HG02885 (cell line): ENCODE data around the gene AKIRIN2.

Experiments used
- ATAC-seq: cut with Tn5 transposase; IDR thresholded peaks from one replicate; pipeline ENCODE4 v1.9.1; 2021; ENCODE audit warnings: mild to moderate bottlenecking; ENCODE audit not compliant: unreplicated experiment, poor library complexity

The AKIRIN2 gene

DNA sequence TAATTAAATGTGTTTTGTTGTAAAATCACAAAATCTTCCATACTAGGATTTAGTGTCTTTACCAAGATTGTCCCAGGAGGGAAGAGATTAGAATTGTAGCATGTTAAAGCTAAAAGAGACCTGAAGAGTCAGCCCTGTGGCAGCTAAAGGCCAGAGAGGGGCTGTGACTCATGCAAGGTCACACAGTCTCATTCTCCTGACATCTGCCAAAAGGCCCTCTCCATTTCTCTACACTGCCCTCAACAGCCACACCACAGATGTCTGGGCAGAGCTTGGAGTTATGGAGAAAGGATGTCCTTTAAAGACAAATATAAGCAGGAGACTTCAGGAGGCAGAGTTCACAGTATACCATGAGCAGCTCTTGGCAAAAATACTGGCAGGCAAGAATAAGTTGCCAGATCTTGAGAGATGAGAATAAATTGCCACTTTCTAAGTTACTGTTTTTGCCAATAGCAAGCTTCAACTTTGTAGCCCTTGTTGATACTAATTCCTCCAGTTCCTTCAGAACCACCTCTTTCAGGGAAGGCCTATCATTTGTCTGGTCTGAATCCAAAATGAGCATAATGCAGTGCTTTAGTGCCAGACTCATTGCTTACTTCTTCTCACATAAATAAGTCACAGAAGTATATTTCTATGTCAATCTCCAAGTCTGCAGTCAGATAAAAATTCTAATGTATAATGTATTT, 41.7 kb downstream of the AKIRIN2 start:
- ATAC-seq = no peak

DNA sequence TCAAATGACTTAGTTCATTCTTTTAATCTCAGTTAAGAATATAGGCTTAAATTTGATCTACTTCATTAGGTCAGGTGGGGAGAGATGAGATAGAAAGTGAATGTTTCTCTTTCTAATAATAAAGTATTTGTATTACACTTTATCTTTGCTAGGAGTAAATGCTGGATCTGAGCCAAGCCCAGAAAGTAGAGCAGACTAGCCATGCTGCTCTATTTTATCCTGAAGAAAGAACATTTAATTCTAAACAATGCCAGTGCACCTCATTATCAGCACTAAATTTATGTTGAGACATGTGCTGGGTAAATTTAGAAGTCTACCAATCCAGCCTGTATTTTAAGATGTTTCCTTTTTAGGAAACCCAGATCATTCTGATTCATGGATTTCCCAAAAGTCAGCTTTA, 43.5 kb downstream of the AKIRIN2 start:
- no peak for ATAC-seq

DNA sequence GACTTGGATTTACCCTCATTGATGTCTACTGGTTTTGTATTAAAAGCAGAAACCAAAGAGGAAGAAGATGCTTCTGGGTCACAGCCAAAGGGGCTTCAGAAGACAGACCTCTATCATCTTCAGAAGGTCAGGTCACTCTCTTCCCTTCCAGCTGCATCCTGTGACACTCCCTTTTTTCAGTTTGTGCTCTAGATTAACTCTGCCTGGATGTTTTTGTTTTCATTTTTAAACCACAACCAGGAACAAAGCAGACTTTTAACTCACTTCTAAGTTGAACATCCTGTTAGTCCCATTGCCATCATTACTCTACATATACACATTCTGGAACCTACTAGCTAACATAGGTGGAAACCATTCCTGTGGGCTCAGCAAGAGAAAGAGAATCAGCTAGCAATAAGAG, 45.2 kb downstream of the AKIRIN2 start:
- ATAC-seq = peak; percentile 61

DNA sequence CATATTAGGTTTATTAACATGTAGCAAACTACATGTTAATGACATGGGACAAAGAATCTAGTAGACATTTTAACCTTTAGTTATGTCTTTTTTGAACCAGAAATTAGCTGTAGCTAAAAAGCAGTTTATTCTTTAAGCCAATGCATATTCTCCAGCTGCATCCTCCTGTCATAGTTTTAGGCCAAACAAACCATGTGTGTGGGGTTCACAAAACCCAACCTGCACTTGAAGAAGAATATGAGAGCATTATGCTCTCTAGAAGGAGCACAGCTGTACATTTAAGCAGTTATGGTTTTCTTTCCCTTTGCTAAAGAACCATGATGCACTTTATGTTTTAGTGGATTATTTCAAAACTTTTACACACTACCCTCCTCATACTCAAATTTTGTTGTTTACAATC, 46.2 kb downstream of the AKIRIN2 start:
- no peak for ATAC-seq

DNA sequence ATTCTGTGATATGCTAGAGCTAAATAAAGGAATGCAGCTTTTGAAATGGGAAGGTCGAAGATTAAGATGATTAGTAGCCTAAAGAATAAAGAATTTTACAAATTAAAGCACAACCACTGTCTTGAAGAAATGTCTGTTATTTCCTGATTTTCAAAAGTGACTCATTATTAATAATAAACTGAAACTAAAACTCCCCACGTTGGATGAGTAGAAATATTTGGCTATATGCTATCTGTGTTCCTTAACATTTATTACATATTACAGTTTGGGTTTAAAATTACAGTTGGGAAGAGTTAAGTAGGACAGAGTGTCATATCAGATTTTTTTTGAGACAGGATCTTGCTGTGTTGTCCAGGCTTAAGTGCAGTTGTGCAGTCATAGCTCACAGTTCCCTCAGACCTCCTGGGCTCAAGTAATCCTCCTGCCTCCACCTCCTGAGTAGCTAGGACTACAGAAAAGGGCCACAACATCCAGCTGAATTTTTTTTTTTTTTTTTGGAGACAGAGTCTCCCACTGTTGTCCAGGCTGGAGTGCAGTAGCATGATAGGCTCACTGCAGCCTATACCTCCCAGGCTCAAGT, 47.1 kb downstream of the AKIRIN2 start:
- ATAC-seq = no peak

DNA sequence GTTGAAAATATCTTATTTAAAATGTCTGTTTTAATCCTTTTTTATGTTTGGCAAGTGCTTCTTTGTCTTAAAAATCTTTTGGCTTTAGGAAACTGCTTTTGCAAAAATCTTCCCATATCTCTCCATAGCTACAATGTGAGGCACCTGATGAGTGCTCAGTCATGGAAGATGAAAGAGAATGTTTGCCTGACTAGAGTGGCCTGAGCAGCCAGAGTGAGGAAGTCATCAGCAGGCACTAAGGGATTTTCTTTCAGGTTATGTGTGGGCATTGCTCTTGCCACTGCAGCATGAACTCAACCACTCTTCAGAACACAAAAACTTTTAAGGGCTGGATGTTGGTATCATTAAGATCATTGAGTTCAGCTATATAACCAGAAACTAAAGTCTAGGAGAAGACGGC, 47.9 kb downstream of the AKIRIN2 start:
- ATAC-seq = no peak

- no peak for ATAC-seq
Observed at GRCh38 chr6:87653074-87653962, 48.7 kb downstream of the AKIRIN2 start.

DNA sequence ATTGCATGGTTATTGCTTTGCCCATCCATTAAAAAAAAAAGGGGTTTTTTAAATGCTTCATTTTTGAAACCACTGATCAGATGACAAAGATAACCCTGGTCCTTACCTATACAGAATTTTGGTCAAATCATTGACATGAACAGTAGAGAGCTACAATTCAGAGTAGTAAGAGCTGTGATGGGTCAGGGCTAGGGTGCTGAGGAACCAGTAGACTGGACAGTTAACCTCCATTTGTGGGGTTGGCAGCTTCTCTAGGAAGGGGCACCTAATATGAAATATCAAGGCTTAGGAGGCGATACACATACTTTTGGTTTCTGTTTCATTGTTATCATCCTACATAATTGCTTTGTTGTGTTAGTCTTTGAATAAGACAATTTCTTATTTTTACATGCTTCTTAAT, 57.0 kb downstream of the AKIRIN2 start:
- no peak for ATAC-seq

GRCh38 chr6:87641065-87641692, 60.9 kb downstream of the AKIRIN2 start:
- ATAC-seq = no peak

DNA sequence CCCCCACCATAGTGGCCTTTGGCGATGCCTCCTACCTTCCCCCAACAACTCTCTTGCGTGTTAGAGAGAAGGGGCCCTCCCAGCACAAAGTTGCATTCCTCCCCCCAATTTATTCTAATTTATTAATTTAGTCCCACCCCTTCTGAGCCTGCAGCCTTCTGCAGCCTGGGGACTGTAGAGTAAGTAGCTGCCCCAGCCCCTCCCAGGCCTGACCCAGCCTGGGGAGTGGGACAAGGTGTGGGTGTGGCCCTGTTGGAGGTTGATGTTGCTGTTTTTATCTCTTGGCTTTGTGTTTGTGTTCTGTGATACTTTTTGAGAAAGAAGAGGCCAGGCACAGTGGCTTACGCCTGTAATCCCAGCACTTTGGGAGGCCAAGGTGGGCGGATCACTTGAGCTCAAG, 62.7 kb downstream of the AKIRIN2 start:
- ATAC-seq = no peak

GRCh38 chr6:87637106-87637505, 64.9 kb downstream of the AKIRIN2 start:
- no peak for ATAC-seq

GRCh38 chr6:87636315-87636714, 65.7 kb downstream of the AKIRIN2 start:
- ATAC-seq = no peak

GRCh38 chr6:87633851-87634250, 68.2 kb downstream of the AKIRIN2 start:
- no peak for ATAC-seq

- no peak for ATAC-seq
Observed at GRCh38 chr6:87630746-87631145, 71.3 kb downstream of the AKIRIN2 start.

GRCh38 chr6:87628881-87629280, 73.2 kb downstream of the AKIRIN2 start:
- no peak for ATAC-seq

DNA sequence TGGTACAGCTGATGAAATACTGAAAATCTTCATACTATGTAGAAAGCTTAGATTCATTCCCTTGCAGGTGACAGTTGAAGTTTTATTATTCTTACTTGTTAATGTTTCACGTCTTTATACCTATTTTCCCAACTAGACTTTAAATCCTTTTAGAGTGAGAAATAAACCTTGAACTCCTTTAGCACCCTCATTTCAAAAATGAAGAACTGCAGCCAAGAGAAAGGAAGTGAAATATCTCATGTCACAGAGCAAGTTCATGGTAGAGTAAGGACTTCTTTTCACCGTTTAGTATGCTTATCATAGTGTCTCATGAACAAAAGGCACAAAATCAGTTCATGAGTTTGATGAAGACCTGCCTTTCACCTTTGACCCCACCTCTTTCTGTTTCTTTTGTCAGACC, 73.6 kb downstream of the AKIRIN2 start:
- no peak for ATAC-seq
